Left lung (tissue), 10 donors: Measurements from ENCODE around the gene FOXC2. TPM values are rescaled to one million over a fixed set of nuclear protein-coding genes. Genes with fewer than 3 reads are reported as not detected.

ENCODE experiments used
- ATAC-seq: fragments of 200-7000 bp; cut with Tn5 transposase; one replicate; pipeline ENCODE4 v1.9.1; 2020; ENCODE audit warnings: moderate library complexity
- DNase-seq, 4 donors: peaks; one replicate each; pipeline ENCODE4 v3.0.0-alpha.2; 2013 to 2020
- H3K27ac ChIP-seq, 2 donors: fragments of 200-600 bp; sonication (generic) in 1 of 2; one replicate each; pipeline versions ENCODE4 v1.5.0 to v1.8.0; 2020 to 2021
- H3K27me3 ChIP-seq, 2 donors: fragments of 200-600 bp; sonication (generic) in 1 of 2; one replicate each; pipeline versions ENCODE4 v1.5.0 to v1.8.0; 2020 to 2021
- H3K36me3 ChIP-seq, 2 donors: fragments of 200-600 bp; sonication (generic) in 1 of 2; one replicate each; pipeline versions ENCODE4 v1.5.0 to v1.8.0; 2020 to 2021
- H3K4me1 ChIP-seq, 2 donors: fragments of 200-600 bp; one replicate each; pipeline ENCODE4 v1.8.0; 2021
- H3K4me3 ChIP-seq, 2 donors: fragments of 200-600 bp; sonication (generic) in 1 of 2; one replicate each; pipeline versions ENCODE4 v1.5.0 to v1.8.0; 2020 to 2021; ENCODE audit warnings: mild to moderate bottlenecking in 1 of 2
- H3K9me3 ChIP-seq, 2 donors: fragments of 200-600 bp; sonication (generic) in 1 of 2; one replicate each; pipeline versions ENCODE4 v1.5.0 to v1.8.0; 2020 to 2021
- CTCF ChIP-seq, 2 donors: fragments of 200-600 bp; sonication (generic) in 1 of 2; IDR thresholded peaks; one replicate each; pipeline versions ENCODE4 v1.5.0 to v1.8.0; 2021; ENCODE audit warnings: antibody characterized with exemption in 2 of 2
- intact Hi-C, 2 donors: fragments of 100-400 bp; cut with DNase I; formaldehyde crosslinking; loops; one replicate each; pipeline versions ENCODE4 v1.11.2 to v1.14.2; 2022
- polyA plus RNA-seq, 6 donors: library from polyadenylated mRNA; unstranded; fragments of 120-200 nt; gene quantifications; one replicate each; pipeline ENCODE4 v1.2.1, GENCODE V29; 2013; ENCODE audit not compliant: insufficient read length in 6 of 6
- total RNA-seq, 2 donors: library from RNA; stranded (reverse); fragmentation: NEBNext Ultra II Directional; extraction: Animal tissue kit (Norgen Biotek cat#: 25700); gene quantifications; one replicate each; pipeline ENCODE4 v1.2.1, GENCODE V29; 2021
- donor health status: DM: no; HTN: yes; CAD: no.
- donor health status: DM: no; HTN: no; CAD: no.

FOXC2 gene
- total and polyA plus RNA-seq, 8 donors, result 0.41 to 2.0 (median 0.93) TPM

GRCh38 chr16:86538196-86538780 is 28.3 kb upstream of the FOXC2 start:
- Histone ChIP-seq H3K27ac (no peak overlapping the region), H3K4me1 (no peaks in the 10 kb centered on the region), H3K9me3 (no peaks in the 10 kb centered on the region), H3K27me3 (no peaks in the 10 kb centered on the region), H3K36me3 (peaks cover 0 to 80% of the 10 kb centered on the region in 2 donors), H3K4me3 (no peak overlapping the region)
- intact Hi-C loops, result no loop called here
- ATAC-seq, result no peak
- DNase-seq, result peak in 1 of 4 donors; percentile 64
- no peak for TF ChIP-seq CTCF (IDR thresholded peaks at IDR 0.05)

GRCh38 chr16:86540894-86541293 is 25.7 kb upstream of the FOXC2 start:
- H3K4me3 ChIP-seq, result no peak overlapping the region
- no peak for DNase-seq
- H3K27ac ChIP-seq, result no peak overlapping the region
- H3K27me3 ChIP-seq, result no peaks in the 10 kb centered on the region
- TF ChIP-seq CTCF (IDR thresholded peaks at IDR 0.05), result no peak
- peaks cover 0 to 95% of the 10 kb centered on the region in 2 donors for H3K36me3 ChIP-seq
- intact Hi-C loops, result no loop called here
- H3K9me3 ChIP-seq, result no peaks in the 10 kb centered on the region
- no peaks in the 10 kb centered on the region for H3K4me1 ChIP-seq
- ATAC-seq, result no peak

- DNase-seq, result peak in 1 of 4 donors; percentile 52
- H3K4me3 ChIP-seq, result no peak overlapping the region
- no peak for ATAC-seq
- H3K9me3 ChIP-seq, result no peaks in the 10 kb centered on the region
- H3K27me3 ChIP-seq, result no peaks in the 10 kb centered on the region
- H3K36me3 ChIP-seq, result peaks cover 0 to 96% of the 10 kb centered on the region in 2 donors
- no peak for TF ChIP-seq CTCF (IDR thresholded peaks at IDR 0.05)
- no peak overlapping the region for H3K27ac ChIP-seq
- H3K4me1 ChIP-seq, result no peaks in the 10 kb centered on the region
- intact Hi-C loops, result no loop called here
Observed at GRCh38 chr16:86541560-86541959, 25.1 kb upstream of the FOXC2 start.

GRCh38 chr16:86542756-86543750 is 23.6 kb upstream of the FOXC2 start:
- ATAC-seq, result no peak
- no peak for TF ChIP-seq CTCF (IDR thresholded peaks at IDR 0.05)
- intact Hi-C loops, result no loop called here

GRCh38 chr16:86545481-86545880 is 21.1 kb upstream of the FOXC2 start:
- Histone ChIP-seq H3K4me3 (no peak overlapping the region), H3K36me3 (peaks cover 0 to 88% of the 10 kb centered on the region in 2 donors), H3K27ac (no peak overlapping the region), H3K4me1 (no peaks in the 10 kb centered on the region), H3K27me3 (no peaks in the 10 kb centered on the region), H3K9me3 (no peaks in the 10 kb centered on the region)
- no peak for TF ChIP-seq CTCF (IDR thresholded peaks at IDR 0.05)
- intact Hi-C loops, result no loop called here
- ATAC-seq (no peak), DNase-seq (peak in 1 of 4 donors; percentile 46)

More at GRCh38 chr16:86542756-86543750, 23.6 kb upstream of the FOXC2 start:
- Histone ChIP-seq H3K4me1 (no peaks in the 10 kb centered on the region), H3K27me3 (no peaks in the 10 kb centered on the region), H3K9me3 (no peaks in the 10 kb centered on the region), H3K27ac (no peak overlapping the region), H3K4me3 (no peak overlapping the region), H3K36me3 (peaks cover 0 to 96% of the 10 kb centered on the region in 2 donors)
- DNase-seq, result peak in 1 of 4 donors; percentile 34
